ENCODE results near the gene MAP1S.

Gene MAP1S

GRCh38 chr19:17676295-17676694 lies 43.0 kb upstream of the MAP1S start:
- H3K4me3 ChIP-seq (replicated peaks; ENCODE audit: insufficient read depth, low read length) = no peak overlapping the region

GRCh38 chr19:17677002-17677401 lies 42.3 kb upstream of the MAP1S start:
- Histone ChIP-seq H3K27me3 (ENCODE audit: insufficient read depth, poor library complexity, severe bottlenecking) (peaks cover 29% of the 10 kb centered on the region), H3K4me3 (replicated peaks; ENCODE audit: insufficient read depth, low read length) (no peak overlapping the region), H3K27ac (replicated peaks) (no peak overlapping the region)
- no peak for DNase-seq (ENCODE audit: low read depth in 1 of 2, low spot score in 1 of 2)
- TF ChIP-seq SPI1 (IDR thresholded peaks at IDR 0.05; ENCODE audit: borderline replicate concordance, low read depth) (no peak), GABPA (IDR thresholded peaks at IDR 0.05; ENCODE audit: low read depth) (no peak), REST (IDR thresholded peaks at IDR 0.05; ENCODE audit: insufficient replicate concordance, low read depth) (no peak), CTCF (IDR thresholded peaks at IDR 0.05; ENCODE audit: insufficient read depth, low read length) (no peak), POLR2AphosphoS5 (IDR thresholded peaks at IDR 0.05; ENCODE audit: low read depth) (no peak)

More at GRCh38 chr19:17676295-17676694, 43.0 kb upstream of the MAP1S start:
- H3K27me3 ChIP-seq (ENCODE audit: insufficient read depth, poor library complexity, severe bottlenecking) = peaks cover 28% of the 10 kb centered on the region
- H3K27ac ChIP-seq (replicated peaks) = no peak overlapping the region
- no peak for DNase-seq (ENCODE audit: low read depth in 1 of 2, low spot score in 1 of 2)
- TF ChIP-seq SPI1 (IDR thresholded peaks at IDR 0.05; ENCODE audit: borderline replicate concordance, low read depth) = no peak
- no peak for TF ChIP-seq CTCF (IDR thresholded peaks at IDR 0.05; ENCODE audit: insufficient read depth, low read length)
- TF ChIP-seq POLR2AphosphoS5 (IDR thresholded peaks at IDR 0.05; ENCODE audit: low read depth) = no peak
- no peak for TF ChIP-seq GABPA (IDR thresholded peaks at IDR 0.05; ENCODE audit: low read depth)
- no peak for TF ChIP-seq REST (IDR thresholded peaks at IDR 0.05; ENCODE audit: insufficient replicate concordance, low read depth)

GRCh38 chr19:17678836-17679235 lies 40.4 kb upstream of the MAP1S start:
- Histone ChIP-seq H3K27me3 (ENCODE audit: insufficient read depth, poor library complexity, severe bottlenecking) (peaks cover 31% of the 10 kb centered on the region), H3K4me3 (replicated peaks; ENCODE audit: insufficient read depth, low read length) (no peak overlapping the region), H3K27ac (replicated peaks) (no peak overlapping the region)
- TF ChIP-seq REST (IDR thresholded peaks at IDR 0.05; ENCODE audit: insufficient replicate concordance, low read depth) (no peak), CTCF (IDR thresholded peaks at IDR 0.05; ENCODE audit: insufficient read depth, low read length) (no peak), POLR2AphosphoS5 (IDR thresholded peaks at IDR 0.05; ENCODE audit: low read depth) (no peak), GABPA (IDR thresholded peaks at IDR 0.05; ENCODE audit: low read depth) (no peak), SPI1 (IDR thresholded peaks at IDR 0.05; ENCODE audit: borderline replicate concordance, low read depth) (no peak)
- no peak for DNase-seq (ENCODE audit: low read depth in 1 of 2, low spot score in 1 of 2)

All from HL-60 (cell line).